HUDEP-2 (cell line): ENCODE results near the gene CUX1.
"Not testable (repeated sequence)": the region's sequence is repeated elsewhere in the genome, so short reads cannot be mapped to it uniquely, and the experiment has no call there.

Experiments used
- DNase-seq, 76 experiments: peaks; one replicate each; lab custom pipeline; 2025; ENCODE audit not compliant: unreplicated experiment in 76 of 76; lab: John Stamatoyannopoulos, UW

The CUX1 gene

GRCh38 chr7:102021841-102022618, 204.6 kb downstream of the CUX1 start:
- no peak for DNase-seq

DNA sequence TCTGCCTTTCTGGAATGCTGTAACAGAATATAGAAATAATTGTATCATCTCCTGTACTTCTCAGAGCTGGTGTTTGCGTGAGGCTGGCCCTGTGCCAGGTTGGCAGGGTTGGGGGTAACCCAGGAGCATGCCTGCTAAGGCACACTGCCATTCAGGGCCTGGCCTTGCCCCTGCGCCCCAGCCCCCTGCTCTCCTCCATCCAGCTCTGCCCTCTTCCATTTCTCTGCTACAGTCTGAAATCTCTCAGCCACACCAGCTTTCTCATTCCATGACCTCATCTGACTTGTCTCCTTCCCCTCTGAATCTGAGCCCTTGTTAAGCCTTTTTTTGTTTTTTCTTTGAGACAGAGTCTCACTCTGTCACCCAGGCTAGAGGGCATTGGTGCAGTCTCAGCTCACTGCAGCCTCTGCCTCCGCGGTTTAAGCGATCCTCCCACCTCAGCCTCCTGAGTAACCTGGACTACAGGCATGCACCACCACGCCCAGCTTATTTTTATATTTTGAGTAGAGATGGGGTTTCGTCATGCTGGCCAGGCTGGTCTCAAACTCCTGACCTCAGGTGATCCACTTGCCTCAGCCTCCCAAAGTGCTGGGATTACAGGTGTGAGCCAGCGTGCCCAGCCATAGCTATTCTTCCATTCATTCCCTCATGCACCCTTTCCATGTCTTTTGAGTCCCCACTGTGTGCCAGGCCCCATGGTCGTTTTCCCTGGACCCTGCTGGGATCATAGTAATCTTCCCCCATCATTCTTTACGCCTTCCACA, 206.8 kb downstream of the CUX1 start:
- DNase-seq, result no peak

DNA sequence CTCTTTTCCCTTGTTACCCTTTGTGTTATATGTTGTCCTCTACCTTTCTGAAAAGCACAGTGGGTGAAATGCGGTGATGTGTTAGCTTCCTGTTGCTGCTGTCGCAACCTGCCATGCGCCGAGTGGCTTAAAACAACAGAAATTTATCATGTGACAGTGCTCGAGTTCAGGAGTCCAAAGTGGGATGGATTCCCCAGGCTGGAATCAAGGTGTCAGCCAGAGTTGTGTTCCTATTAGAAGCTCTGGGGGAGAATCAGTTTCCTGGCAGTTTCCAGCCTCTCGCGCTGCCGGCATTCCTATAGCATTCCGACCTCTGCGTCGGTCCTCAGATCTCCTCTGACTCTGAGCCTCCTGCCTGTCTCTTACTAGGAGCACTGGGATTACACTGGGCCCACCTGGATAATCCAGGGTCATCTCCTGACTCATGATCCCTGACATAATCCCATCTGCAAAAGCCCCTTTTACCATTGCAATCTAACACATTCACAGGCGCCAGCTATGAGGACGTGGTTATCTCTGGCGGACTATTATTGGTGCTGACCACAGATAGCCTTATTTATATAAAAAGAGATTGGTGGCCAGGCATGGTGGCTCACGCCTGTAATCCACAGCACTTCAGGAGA, 207.5 kb downstream of the CUX1 start:
- DNase-seq, result no peak

GRCh38 chr7:102025777-102026176, 208.4 kb downstream of the CUX1 start:
- DNase-seq, result not testable (repeated sequence)

GRCh38 chr7:102028206-102028826, 210.9 kb downstream of the CUX1 start:
- no peak for DNase-seq

DNA sequence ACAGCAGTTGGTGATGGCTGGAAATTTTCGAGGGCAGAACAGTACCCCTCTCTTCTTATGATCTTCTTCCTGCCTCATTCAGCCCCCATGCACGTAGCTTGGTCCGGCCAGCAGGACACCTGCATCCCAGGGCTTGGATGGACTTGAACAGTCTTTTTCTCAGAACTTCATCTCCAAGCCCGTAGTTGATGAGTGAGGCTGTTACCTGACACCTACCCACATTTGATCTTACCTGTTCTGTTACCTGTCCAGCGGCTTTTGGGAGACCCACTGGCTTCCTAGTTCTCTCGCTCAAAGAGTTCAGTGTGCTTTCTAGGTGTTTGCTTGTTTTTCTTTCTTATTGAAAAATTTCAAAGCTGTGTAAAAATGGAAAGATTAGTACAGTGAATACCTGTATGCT, 212.2 kb downstream of the CUX1 start:
- no peak for DNase-seq

DNA sequence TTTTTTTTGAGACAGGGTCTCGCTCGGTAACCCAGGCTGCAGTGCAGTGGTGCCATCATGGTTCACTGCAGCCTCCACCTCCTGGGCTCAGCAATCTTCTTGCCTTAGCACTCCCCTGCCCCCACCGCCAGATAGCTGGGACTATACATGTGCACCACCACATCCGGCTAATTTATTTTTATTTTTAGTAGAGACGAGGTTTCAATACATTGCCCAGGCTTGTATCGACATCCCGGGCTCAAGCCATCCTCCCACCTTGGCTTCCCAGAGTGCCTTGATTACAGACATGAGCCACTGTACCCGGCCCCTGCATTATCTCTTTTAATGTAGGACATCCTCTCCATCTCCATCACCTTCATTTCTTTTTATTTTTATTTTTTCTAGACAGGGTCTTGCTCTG, 213.3 kb downstream of the CUX1 start:
- DNase-seq, result no peak

GRCh38 chr7:102036958-102037357, 219.5 kb downstream of the CUX1 start:
- DNase-seq, result no peak

DNA sequence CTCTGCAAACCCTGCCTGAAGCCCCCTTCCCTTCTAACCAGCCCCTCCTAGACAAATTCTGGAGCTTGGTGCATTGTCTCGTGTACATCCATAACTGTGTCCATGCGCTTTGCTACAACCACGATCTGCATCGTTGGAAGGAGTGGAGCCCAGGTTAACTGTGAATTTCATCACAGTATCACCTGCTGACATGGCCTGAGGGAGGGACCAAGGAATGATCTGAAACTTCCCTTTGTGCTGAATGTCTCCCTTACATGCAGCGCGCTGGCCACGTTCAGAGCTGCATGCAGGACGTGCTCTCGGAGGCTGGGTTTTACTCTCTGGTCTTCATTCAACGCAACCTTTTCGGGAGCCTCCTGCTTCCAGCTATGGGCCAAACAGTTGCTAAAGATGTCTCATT, 222.3 kb downstream of the CUX1 start:
- no peak for DNase-seq

- no peak for DNase-seq
Observed at GRCh38 chr7:102040569-102040968, 223.1 kb downstream of the CUX1 start.

DNA sequence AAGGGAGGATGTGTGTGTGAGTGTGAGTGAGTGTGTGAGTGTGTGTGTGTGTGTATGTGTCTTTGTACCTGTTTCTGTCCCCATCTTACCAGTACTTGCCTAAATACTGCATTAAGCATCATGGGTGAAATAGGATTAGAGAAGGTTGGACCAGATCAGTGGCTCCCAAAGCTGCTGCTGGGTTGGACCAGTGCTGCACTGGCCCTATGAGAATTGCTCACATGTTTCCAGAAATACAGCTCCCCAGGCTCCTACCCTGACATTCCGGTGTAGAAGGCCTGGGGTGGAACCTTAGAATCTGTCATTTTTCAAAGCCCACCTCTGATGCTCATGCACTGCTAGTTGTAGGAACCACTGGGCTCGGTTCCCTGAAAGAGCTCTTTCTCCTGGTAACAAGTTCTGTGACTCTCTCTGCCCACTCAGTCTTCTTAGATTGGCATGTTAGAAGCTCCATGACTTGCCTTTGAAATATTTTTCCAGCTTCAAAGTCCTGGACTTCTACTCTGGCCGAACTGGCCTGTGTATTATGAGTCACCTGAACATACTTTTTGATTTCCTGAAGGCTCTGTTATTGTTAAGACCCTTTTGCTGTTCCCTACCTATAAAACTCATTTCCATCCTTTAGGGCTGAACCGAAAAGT, 224.7 kb downstream of the CUX1 start:
- DNase-seq, result no peak

DNA sequence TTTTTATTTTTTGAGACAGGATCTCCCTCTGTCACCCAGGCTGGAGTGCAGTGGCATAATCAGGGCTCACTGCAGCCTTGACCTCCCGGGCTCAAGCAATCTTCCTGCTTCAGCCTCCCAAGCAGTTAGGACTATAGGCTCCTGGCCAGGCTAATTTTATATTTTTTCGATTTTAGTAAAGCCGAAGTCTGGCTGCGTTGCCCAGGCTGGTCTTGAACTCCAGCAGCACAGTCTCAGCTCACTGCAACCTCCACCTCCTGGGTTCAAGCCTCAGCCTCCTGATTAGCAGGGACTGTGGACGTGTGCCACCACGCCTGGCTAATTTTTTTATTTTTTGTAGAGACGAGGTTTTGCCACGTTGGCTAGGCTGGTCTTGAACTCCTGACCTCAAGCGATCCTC, 225.4 kb downstream of the CUX1 start:
- DNase-seq, result not testable (repeated sequence)

DNA sequence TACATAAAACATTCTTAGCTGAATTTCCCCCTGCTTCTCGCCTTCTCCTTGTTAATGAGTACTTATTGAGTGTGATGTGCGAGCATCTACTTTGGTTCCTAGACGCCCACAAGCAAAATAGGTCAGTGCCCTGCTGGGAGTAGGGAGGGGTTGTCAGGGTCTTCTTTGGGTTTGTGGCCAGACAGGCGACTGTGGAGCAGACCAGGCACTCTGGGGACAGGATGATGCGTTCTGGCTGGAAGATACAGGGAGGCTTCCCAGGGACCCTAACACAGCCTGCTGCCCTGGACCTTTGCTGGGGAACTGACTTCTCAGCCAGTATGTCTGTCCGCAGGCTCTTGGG, 227.2 kb downstream of the CUX1 start:
- no peak for DNase-seq

DNA sequence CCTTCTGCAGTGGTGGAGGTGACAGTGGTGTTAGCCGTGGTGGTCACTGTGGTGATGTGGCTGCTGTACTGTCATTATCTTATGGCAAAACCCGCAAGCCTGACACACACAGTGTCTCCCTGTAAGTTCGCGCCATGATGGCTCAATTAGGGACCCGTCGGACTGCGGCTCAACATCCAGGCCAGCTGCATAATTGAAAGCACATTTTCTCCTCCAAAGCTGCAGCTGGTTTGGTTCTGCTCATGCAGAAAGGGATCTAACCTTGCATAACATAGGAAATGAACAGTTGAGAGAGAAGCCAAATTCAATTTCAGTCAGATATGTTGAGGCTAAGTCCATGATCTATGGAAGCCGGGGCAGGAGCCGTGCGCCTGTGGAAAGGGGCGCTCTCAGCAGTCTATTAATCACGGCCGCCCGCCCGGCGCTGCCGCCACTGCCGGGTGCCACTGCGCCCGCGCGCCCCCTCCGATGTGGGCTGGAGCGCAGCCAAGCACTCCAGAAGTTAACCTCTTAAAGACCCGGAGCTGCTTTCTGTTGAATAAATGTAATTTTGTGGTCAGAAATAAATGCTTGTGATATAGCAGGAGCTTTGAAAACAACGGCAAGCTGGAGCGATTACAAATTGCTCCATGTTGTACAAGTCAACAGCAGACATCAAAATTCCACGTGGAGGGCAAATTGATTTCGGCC, 227.7 kb downstream of the CUX1 start:
- DNase-seq, result no peak

GRCh38 chr7:102045681-102046372, 228.4 kb downstream of the CUX1 start:
- no peak for DNase-seq

DNA sequence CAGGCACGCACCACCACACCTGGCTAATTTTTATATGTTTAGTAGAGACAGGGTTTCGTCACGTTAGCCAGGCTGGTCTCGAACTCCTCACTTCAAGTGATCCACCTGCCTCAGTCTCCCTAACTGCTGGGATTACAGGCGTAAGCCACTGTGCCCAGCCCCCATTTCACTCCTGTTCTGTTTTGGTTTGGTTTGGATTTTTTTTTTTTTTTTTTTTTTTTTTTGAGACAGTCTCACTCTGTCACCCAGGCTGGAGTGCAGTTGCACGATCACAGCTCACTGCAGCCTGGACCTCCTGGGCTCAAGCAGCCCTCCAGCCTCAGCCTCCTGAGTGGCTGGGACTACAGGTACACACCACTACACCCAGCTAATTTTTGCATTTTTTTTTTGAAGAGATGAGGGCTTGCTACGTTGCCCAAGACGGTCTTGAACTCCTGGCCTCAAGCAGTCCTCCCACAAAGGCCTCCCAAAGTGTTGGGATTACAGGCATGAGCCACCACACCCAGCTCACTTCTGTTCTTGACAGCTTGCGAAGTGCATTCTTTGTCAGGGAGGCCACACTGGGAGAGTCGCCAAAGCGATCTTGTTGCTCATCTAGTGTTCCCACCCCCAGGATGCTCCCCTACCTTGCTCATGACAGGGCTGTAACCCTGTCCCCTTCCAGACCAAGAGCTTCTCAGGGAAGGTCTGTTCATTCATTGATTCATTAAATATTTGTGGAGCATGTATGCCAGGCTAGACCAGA, 229.1 kb downstream of the CUX1 start:
- no peak for DNase-seq

DNA sequence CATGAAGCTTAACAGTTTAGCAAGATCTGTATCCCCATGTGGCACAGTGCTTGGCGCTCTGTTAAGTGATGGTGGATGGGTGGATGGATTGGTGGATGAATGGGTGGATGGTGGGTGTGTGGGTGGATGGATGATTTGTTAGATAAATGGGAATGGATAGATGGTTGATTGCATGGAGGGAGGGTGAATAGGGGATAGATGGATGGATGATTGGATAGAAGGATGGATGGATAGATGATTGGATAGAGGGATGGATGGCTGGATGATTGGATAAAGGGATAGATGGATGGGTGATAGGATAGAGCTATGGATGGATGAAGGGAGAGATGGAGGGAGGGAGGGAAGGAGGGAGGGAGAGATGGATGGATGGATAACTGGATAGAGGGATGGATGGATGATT, 229.7 kb downstream of the CUX1 start:
- no peak for DNase-seq

DNA sequence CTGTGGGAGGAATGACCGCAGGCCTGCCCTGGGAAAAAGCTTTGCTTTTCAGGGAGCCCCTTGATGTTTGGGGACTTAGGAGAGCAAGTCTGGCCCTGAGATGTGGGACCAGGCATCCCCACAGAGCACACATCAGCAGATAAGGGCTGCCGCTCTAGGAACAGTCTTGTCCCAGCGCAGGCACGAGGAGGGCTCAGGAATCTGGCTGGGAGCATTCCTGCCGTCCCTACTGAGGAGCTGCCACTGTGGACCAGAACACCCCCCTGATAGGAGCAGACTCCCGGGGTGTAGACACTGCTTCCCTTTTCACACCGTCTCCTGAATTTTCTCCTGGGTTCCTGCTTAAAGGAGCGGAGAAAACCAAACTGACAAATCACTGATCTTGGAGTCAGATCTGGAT, 232.3 kb downstream of the CUX1 start:
- DNase-seq, result no peak

DNA sequence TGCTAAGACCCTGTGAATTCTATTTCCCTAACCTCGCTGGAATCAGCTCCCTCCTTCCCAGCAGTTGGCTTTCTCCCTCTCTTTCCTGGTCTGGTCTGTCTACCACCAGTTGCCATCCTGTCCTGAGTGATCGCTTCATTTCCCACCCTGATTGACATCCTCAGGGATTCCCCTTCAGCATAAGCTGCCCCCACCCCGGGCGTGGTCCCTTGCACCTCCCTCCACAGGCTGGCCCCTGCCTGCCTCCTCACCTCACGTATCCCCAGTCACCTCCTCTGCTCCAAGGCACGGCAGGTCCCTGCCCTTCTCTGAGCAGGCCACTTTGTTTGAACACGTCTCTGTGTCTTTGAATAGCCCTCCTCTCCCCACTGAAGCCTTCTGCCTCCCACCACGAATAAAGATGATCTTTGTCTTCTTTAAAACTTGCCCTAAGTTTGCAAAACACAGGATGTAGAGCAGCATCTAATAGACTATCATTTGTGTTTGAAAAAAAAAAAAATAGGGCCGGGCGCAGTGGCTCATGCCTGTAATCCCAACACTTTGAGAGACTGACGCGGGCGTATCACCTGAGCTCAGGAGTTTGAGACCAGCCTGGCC, 233.5 kb downstream of the CUX1 start:
- no peak for DNase-seq
